CD4-positive, alpha-beta T cell treated with Interleukin-17A for 1 hour (primary cell): Measurements from ENCODE around the gene SCAPER.

Experiments used
- DNase-seq: peaks from one replicate; pipeline ENCODE4 v3.0.0-alpha.2; 2020

Gene SCAPER

GRCh38 chr15:76347482-76348055 is 557.6 kb downstream of the SCAPER start:
- no peak for DNase-seq

GRCh38 chr15:76346669-76347481 is 558.3 kb downstream of the SCAPER start:
- DNase-seq = no peak

- DNase-seq = no peak
These were observed 559.1 kb downstream of the SCAPER start for GRCh38 chr15:76345880-76346668.

GRCh38 chr15:76345583-76345879 is 559.6 kb downstream of the SCAPER start:
- DNase-seq = no peak

- DNase-seq = no peak
These were observed 560.1 kb downstream of the SCAPER start for GRCh38 chr15:76344893-76345582.

- peak; percentile 7 for DNase-seq
These were observed 561.7 kb downstream of the SCAPER start for GRCh38 chr15:76343313-76343996.

- DNase-seq = peak; percentile 9
These were observed 562.5 kb downstream of the SCAPER start for GRCh38 chr15:76342382-76343201.

- no peak for DNase-seq
These were observed 563.1 kb downstream of the SCAPER start for GRCh38 chr15:76342058-76342381.

- peak; percentile 10 for DNase-seq
These were observed 563.6 kb downstream of the SCAPER start for GRCh38 chr15:76341366-76342057.

GRCh38 chr15:76340803-76341365 is 564.3 kb downstream of the SCAPER start:
- DNase-seq = peak; percentile 50

GRCh38 chr15:76340198-76340802 is 564.8 kb downstream of the SCAPER start:
- DNase-seq = peak; percentile 25

- DNase-seq = no peak
These were observed 565.6 kb downstream of the SCAPER start for GRCh38 chr15:76339305-76340197.

GRCh38 chr15:76338486-76339304 is 566.4 kb downstream of the SCAPER start:
- DNase-seq = no peak

GRCh38 chr15:76337696-76338485 is 567.2 kb downstream of the SCAPER start:
- DNase-seq = peak; percentile 17

- peak; percentile 29 for DNase-seq
These were observed 568.0 kb downstream of the SCAPER start for GRCh38 chr15:76337059-76337695.

- peak; percentile 73 for DNase-seq
These were observed 568.7 kb downstream of the SCAPER start, which contains the start of gene ISL2 for GRCh38 chr15:76336254-76337058. Gene ISL2, plus strand, starts transcription at chr15:76336773. Its CDS starts 111 bp downstream, at chr15:76336884.
